ENCODE measurements around the gene SMAD1.

DNA sequence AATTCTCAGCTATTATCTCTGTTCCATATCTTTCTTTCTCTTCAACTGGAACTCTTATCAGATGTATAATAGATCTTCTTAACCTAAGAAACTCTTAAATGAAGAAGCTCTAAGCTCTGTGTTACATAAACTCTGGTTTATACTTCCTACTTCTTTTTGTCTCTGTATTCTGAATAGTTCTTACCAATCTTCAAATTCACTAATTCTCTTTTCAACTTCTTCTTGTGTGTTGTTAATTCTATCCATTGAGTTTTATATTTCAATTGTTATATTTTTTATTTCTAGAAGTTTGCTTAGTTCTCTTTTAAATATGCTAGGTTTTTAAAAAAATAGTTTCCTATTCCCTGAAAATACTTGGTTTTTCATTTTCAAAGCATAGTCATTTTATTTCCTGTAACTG lies 124.3 kb downstream of the SMAD1 start:
- TF ChIP-seq, protein P1, sequence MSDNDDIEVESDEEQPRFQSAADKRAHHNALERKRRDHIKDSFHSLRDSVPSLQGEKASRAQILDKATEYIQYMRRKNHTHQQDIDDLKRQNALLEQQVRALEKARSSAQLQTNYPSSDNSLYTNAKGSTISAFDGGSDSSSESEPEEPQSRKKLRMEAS (IDR thresholded peaks at IDR 0.05; ENCODE audit: low read depth, low read length), result no peak
- TF ChIP-seq POLR2A (IDR thresholded peaks at IDR 0.05; ENCODE audit: extremely low read depth, insufficient read length) (no peak), MYC (IDR thresholded peaks at IDR 0.05; ENCODE audit: low read depth, low read length) (no peak)
- TF ChIP-seq, protein P2, sequence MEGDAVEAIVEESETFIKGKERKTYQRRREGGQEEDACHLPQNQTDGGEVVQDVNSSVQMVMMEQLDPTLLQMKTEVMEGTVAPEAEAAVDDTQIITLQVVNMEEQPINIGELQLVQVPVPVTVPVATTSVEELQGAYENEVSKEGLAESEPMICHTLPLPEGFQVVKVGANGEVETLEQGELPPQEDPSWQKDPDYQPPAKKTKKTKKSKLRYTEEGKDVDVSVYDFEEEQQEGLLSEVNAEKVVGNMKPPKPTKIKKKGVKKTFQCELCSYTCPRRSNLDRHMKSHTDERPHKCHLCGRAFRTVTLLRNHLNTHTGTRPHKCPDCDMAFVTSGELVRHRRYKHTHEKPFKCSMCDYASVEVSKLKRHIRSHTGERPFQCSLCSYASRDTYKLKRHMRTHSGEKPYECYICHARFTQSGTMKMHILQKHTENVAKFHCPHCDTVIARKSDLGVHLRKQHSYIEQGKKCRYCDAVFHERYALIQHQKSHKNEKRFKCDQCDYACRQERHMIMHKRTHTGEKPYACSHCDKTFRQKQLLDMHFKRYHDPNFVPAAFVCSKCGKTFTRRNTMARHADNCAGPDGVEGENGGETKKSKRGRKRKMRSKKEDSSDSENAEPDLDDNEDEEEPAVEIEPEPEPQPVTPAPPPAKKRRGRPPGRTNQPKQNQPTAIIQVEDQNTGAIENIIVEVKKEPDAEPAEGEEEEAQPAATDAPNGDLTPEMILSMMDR (IDR thresholded peaks at IDR 0.05; ENCODE audit: low read depth, low read length), result no peak
